NT2/D1 (cell line): ENCODE results near the gene SEMA4C.
A peak's percentile ranks its signal among the peaks of the same experiment; 100 is the strongest.

ENCODE experiments used
- DNase-seq: peaks from one replicate; pipeline ENCODE4 v3.0.0-alpha.2; 2011; ENCODE audit warnings: low read depth, low spot score
- H3K27me3 ChIP-seq: 2 replicates; pipeline ENCODE4 v1.6.0; 2011; ENCODE audit warnings: mild to moderate bottlenecking; ENCODE audit not compliant: insufficient read length, insufficient read depth
- H3K36me3 ChIP-seq: 2 replicates; pipeline ENCODE4 v1.6.1; 2011; ENCODE audit warnings: mild to moderate bottlenecking, low read length, mixed read lengths; ENCODE audit not compliant: insufficient read depth, insufficient read length
- H3K4me1 ChIP-seq: 2 replicates; pipeline ENCODE4 v1.5.1; 2011; ENCODE audit not compliant: insufficient read depth, insufficient read length
- H3K4me3 ChIP-seq: 2 replicates; pipeline ENCODE4 v1.5.1; 2011; ENCODE audit warnings: low read depth; ENCODE audit not compliant: insufficient read length
- H3K9ac ChIP-seq: 2 replicates; pipeline ENCODE4 v1.6.0; 2011; ENCODE audit warnings: low read depth; ENCODE audit not compliant: insufficient read length
- H3K9me3 ChIP-seq: 2 replicates; pipeline ENCODE4 v1.5.1; 2011; ENCODE audit warnings: mild to moderate bottlenecking, low read length; ENCODE audit not compliant: insufficient read depth
- SUZ12 ChIP-seq: IDR thresholded peaks from 2 replicates; pipeline ENCODE4 v1.6.1; 2011; ENCODE audit not compliant: insufficient read length, insufficient read depth; ENCODE audit errors: extremely low read depth
- YY1 ChIP-seq: IDR thresholded peaks from 2 replicates; pipeline ENCODE4 v1.6.1; 2011; ENCODE audit not compliant: insufficient read length, insufficient read depth
- ZNF274 ChIP-seq: IDR thresholded peaks from 2 replicates; pipeline ENCODE4 v1.6.1; 2011; ENCODE audit warnings: mild to moderate bottlenecking, low read depth, low read length

Gene SEMA4C

DNA sequence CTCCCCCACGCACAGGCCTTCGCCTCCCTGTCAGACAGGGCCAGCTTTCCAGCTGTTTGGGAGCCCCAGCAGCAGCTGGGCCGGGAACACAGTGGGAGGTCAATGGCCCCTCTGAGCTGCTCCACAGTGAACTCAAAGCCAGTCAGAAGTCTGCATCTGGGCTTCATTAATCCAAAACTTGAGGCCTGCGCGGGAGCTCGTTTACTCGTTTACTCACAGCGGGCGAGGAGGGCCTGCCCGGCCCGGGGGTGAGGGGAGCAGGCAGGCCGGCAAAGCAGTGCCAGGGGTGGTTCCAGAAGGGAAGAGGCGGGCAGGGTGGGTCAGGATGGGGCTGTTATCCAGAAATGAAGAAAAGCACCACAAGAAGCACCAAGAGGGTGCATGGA, 36.8 kb upstream of the SEMA4C start:
- TF ChIP-seq ZNF274 (no peak), YY1 (no peak), SUZ12 (no peak)
- Histone ChIP-seq H3K9me3 (no peaks in the 10 kb centered on the region), H3K4me1 (peaks cover 23% of the 10 kb centered on the region), H3K9ac (peak overlapping the region; percentile 68), H3K27me3 (no peaks in the 10 kb centered on the region), H3K36me3 (no peaks in the 10 kb centered on the region), H3K4me3 (no peak overlapping the region)
- no peak for DNase-seq

DNA sequence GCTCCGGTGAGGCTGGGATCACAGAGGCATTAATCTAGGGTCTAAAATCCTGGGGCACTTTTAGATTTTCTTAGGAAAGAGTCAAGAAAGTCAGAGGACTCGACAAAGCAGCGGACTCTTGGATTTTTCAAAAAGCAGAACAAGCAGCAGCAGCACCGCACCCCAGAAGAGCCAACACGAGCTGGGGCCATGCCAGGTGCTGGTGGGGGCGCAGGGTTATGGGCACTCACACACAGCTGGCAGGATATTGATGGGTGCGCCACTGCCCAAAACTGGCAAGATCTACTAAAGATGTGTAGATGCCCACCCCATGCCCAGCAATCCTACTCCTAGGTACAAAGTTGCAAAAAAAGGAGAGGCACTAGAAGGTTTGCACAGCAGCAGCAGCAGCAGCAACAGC, 33.9 kb upstream of the SEMA4C start:
- Histone ChIP-seq H3K9me3 (no peaks in the 10 kb centered on the region), H3K4me1 (peaks cover 25% of the 10 kb centered on the region), H3K36me3 (no peaks in the 10 kb centered on the region), H3K27me3 (no peaks in the 10 kb centered on the region), H3K9ac (no peak overlapping the region), H3K4me3 (no peak overlapping the region)
- TF ChIP-seq SUZ12 (no peak), YY1 (no peak), ZNF274 (no peak)
- DNase-seq: no peak

DNA sequence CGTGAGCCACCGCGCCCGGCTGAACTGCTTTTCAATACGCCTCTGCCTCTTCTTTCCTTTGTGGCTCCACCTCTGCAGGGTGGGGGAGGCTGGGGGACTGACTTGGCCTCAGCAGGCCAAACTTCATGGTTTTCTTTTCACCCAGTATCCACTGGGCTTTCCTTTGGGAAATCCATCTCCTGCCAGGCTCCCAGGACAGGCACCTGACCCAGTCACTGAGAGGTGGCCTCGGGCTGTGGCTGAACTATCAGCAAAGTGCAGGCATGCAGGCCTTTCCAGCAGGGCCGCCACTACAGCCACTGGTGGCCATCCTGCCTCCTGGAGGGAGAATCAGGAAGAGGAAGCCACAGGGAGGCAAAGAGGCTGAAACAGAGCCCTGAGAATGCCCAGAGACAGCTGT, 33.4 kb upstream of the SEMA4C start:
- Histone ChIP-seq H3K27me3 (no peaks in the 10 kb centered on the region), H3K36me3 (no peaks in the 10 kb centered on the region), H3K4me1 (peaks cover 29% of the 10 kb centered on the region), H3K9me3 (no peaks in the 10 kb centered on the region), H3K9ac (no peak overlapping the region), H3K4me3 (no peak overlapping the region)
- TF ChIP-seq SUZ12: no peak
- TF ChIP-seq YY1: no peak
- TF ChIP-seq ZNF274: no peak
- no peak for DNase-seq

DNA sequence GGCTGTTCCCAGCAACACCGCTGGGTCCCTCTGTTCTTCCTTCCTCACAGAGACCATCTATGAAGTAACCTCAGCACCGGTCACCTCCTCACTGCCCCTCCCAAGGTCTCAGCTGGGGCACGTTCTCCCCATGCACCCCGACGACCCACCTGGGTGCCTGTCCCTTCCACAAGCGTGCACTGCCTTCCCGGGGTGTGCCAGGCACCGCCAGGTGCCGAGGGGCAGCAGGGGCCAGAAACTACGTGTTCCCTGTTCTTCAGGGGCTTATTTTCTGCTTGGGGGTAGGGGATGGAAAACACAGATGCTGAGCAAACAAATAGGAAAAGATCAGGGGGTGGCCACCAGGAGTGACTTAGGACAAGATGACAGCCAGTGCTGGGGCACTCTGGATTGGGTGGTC, 30.4 kb upstream of the SEMA4C start:
- peaks cover 2% of the 10 kb centered on the region for H3K27me3 ChIP-seq
- TF ChIP-seq SUZ12: no peak
- no peak for TF ChIP-seq YY1
- TF ChIP-seq ZNF274: no peak
- peaks cover 21% of the 10 kb centered on the region for H3K4me1 ChIP-seq
- H3K36me3 ChIP-seq: no peaks in the 10 kb centered on the region
- no peak overlapping the region for H3K9ac ChIP-seq
- no peaks in the 10 kb centered on the region for H3K9me3 ChIP-seq
- DNase-seq: no peak
- no peak overlapping the region for H3K4me3 ChIP-seq

DNA sequence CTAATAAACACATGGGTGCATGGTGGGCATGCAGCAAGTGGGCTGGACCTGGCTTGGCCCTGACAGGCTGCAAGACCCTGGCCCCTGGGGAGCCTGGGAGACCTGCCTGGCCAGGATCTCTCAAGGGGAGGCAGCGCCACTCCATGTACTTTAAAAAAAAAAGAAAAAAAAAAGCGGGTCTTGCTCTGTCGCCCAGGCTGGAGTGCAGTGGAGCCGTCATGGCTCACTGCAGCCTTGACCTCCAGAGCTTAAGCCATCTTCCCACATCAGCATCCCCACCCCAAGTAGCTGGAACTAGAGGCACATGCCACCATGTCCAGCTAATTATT, 29.5 kb upstream of the SEMA4C start:
- peaks cover 22% of the 10 kb centered on the region for H3K4me1 ChIP-seq
- H3K4me3 ChIP-seq: no peak overlapping the region
- no peaks in the 10 kb centered on the region for H3K9me3 ChIP-seq
- H3K36me3 ChIP-seq: no peaks in the 10 kb centered on the region
- H3K9ac ChIP-seq: no peak overlapping the region
- H3K27me3 ChIP-seq: peaks cover 2% of the 10 kb centered on the region
- TF ChIP-seq ZNF274 (no peak), SUZ12 (no peak), YY1 (no peak)
- no peak for DNase-seq

DNA sequence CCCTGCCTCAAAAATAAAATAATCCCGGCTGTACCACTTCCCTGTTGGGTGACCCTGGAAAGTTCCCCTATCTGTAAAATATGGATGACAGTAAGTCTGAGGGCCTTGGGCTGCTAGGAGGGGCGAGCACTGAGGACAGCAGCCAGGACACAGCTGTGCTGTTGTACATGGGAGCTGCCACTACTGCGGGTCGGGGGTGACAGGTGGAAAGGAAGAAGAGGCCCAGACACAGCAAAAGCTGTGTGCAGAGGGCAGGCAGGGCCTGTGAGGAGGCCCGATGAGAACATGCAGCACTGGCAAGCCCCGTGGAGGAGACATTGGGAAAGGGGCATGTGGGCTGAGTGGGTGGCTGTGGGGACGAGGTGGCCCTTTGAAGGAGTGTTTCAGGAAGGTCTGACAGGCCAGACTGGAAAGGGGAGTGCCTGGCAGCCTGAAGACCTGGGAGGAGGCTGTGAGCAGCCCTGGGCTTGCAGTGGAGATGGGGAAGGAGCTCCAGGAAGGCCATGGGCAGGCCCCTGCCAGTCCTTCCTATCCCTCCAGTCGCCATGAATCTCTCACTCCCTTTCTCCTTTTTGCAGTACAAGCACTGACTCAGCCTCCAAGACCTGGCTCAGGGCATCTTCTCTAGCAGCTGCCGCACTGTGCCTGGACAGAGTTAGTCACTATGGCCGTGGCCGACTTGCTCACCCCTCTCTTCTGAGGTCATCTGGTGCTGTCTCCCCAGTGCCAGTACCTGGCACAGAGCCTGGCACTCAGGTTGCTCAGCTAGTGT, 28.9 kb upstream of the SEMA4C start:
- Histone ChIP-seq H3K9ac (peak overlapping the region; percentile 17), H3K36me3 (no peaks in the 10 kb centered on the region), H3K9me3 (no peaks in the 10 kb centered on the region), H3K4me3 (no peak overlapping the region), H3K27me3 (peaks cover 2% of the 10 kb centered on the region), H3K4me1 (peaks cover 22% of the 10 kb centered on the region)
- DNase-seq: no peak
- no peak for TF ChIP-seq SUZ12
- no peak for TF ChIP-seq ZNF274
- TF ChIP-seq YY1: no peak

DNA sequence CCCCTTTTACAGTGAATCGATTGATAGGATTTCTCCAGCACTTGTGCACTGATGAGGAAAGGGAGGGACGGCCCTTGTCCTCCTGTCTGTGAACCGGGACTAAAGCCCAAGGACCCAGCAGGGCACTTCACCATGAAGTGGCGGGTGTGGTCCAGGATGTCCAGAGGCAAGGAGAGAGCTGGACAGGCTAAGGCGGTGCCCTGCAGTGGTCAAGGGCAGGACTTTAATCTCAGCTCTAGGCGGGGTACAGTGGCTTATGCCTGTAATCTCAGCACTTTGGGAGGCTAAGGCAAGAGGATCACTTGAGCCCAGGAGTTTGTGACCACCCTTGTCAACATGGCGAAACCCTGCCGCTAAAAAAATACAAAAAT, 28.2 kb upstream of the SEMA4C start:
- no peak for TF ChIP-seq YY1
- TF ChIP-seq SUZ12: no peak
- TF ChIP-seq ZNF274: no peak
- H3K4me1 ChIP-seq: peaks cover 18% of the 10 kb centered on the region
- no peak overlapping the region for H3K4me3 ChIP-seq
- peaks cover 2% of the 10 kb centered on the region for H3K27me3 ChIP-seq
- no peaks in the 10 kb centered on the region for H3K9me3 ChIP-seq
- H3K9ac ChIP-seq: no peak overlapping the region
- no peak for DNase-seq
- no peaks in the 10 kb centered on the region for H3K36me3 ChIP-seq
